Panc1 (cell line): ENCODE data around the gene SEBOX.

Experiments used
- CTCF ChIP-seq: fragments of 450-650 bp; IDR thresholded peaks from 2 replicates; pipeline ENCODE4 v1.5.1; 2017; ENCODE audit warnings: mild to moderate bottlenecking
- POLR2AphosphoS5 ChIP-seq: IDR thresholded peaks from 2 replicates; pipeline ENCODE4 v1.6.1; 2012; ENCODE audit warnings: mild to moderate bottlenecking, low read depth, low read length, moderate library complexity

- TF ChIP-seq CTCF (no peak), POLR2AphosphoS5 (no peak)
Measured at GRCh38 chr17:28394337-28395116, 29.5 kb upstream of the SEBOX start.
